Neuronal stem cell (in vitro differentiated cells): ENCODE measurements around the gene ZC3HAV1.
A peak's percentile ranks its signal among the peaks of the same experiment; 100 is the strongest.

Source experiments
- DNase-seq: peaks from one replicate; pipeline ENCODE4 v3.0.0-alpha.2; 2013; ENCODE audit warnings: low spot score
- H2AFZ ChIP-seq: one replicate; pipeline ENCODE4 v1.6.1; 2013; ENCODE audit warnings: mild to moderate bottlenecking, low read length, inconsistent platforms
- H2AK5ac ChIP-seq: 2 replicates; pipeline ENCODE4 v1.6.1; 2013; ENCODE audit warnings: low read depth, mild to moderate bottlenecking, inconsistent platforms, low read length, moderate library complexity, mixed read lengths
- H2BK120ac ChIP-seq: 2 replicates; pipeline ENCODE4 v1.6.1; 2013; ENCODE audit warnings: low read depth, mild to moderate bottlenecking, inconsistent platforms, low read length, moderate library complexity, mixed read lengths
- H2BK12ac ChIP-seq: one replicate; pipeline ENCODE4 v1.6.1; 2013; ENCODE audit warnings: low read length, inconsistent platforms
- H2BK15ac ChIP-seq: 2 replicates; pipeline ENCODE4 v1.6.1; 2013; ENCODE audit warnings: mild to moderate bottlenecking, low read length, inconsistent platforms, mixed read lengths
- H2BK5ac ChIP-seq: one replicate; pipeline ENCODE4 v1.6.1; 2013; ENCODE audit warnings: inconsistent platforms, mild to moderate bottlenecking, low read length, moderate library complexity
- H3K14ac ChIP-seq: one replicate; pipeline ENCODE4 v1.6.1; 2013; ENCODE audit warnings: low read length, inconsistent platforms
- H3K18ac ChIP-seq: 2 replicates; pipeline ENCODE4 v1.6.1; 2013; ENCODE audit warnings: low read length, inconsistent platforms
- H3K23ac ChIP-seq: 2 replicates; pipeline ENCODE4 v1.6.1; 2013; ENCODE audit warnings: low read depth, mild to moderate bottlenecking, mixed read lengths, low read length, inconsistent platforms; ENCODE audit not compliant: poor library complexity
- H3K27ac ChIP-seq: replicated peaks from 3 replicates; pipeline ENCODE4 v1.5.1; 2013; ENCODE audit warnings: low read length, inconsistent platforms
- H3K27me3 ChIP-seq, 3 experiments: 2 replicates each; pipeline ENCODE4 v1.6.1; 2013; ENCODE audit warnings: low read length in 3 of 3, mild to moderate bottlenecking in 2 of 3, inconsistent platforms in 1 of 3, low read depth in 1 of 3, mixed read lengths in 1 of 3, moderate library complexity in 1 of 3; ENCODE audit not compliant: control insufficient read depth in 3 of 3, insufficient read depth in 3 of 3
- H3K36me3 ChIP-seq, 2 donors: replicated peaks in 1 of 2; 2 replicates each; pipeline ENCODE4 v1.6.1; 2013; ENCODE audit warnings: low read length in 2 of 2; ENCODE audit not compliant: control insufficient read depth in 2 of 2, insufficient read depth in 2 of 2
- H3K4ac ChIP-seq: 2 replicates; pipeline ENCODE4 v1.6.1; 2013; ENCODE audit warnings: inconsistent platforms, mild to moderate bottlenecking, low read length, moderate library complexity
- H3K4me1 ChIP-seq, 2 donors: 1 replicate in 1 of 2; 2 replicates in 1 of 2; pipeline ENCODE4 v1.6.1; 2013; ENCODE audit warnings: low read length in 2 of 2, low read depth in 1 of 2; ENCODE audit not compliant: control insufficient read depth in 2 of 2, insufficient read depth in 1 of 2
- H3K4me2 ChIP-seq: one replicate; pipeline ENCODE4 v1.6.1; 2013; ENCODE audit warnings: mild to moderate bottlenecking, low read length, inconsistent platforms; ENCODE audit not compliant: insufficient read depth, poor library complexity, severe bottlenecking
- H3K4me3 ChIP-seq, 2 donors: 2 replicates each; pipeline ENCODE4 v1.5.1; 2013; ENCODE audit warnings: low read length in 2 of 2, mild to moderate bottlenecking in 2 of 2, inconsistent platforms in 1 of 2, moderate library complexity in 1 of 2
- H3K79me1 ChIP-seq: one replicate; pipeline ENCODE4 v1.6.1; 2013; ENCODE audit warnings: low read depth, mild to moderate bottlenecking, inconsistent platforms, low read length, moderate library complexity
- H3K9ac ChIP-seq: one replicate; pipeline ENCODE4 v1.6.1; 2013; ENCODE audit warnings: mild to moderate bottlenecking, low read depth, low read length, inconsistent platforms; ENCODE audit not compliant: poor library complexity
- H3K9me3 ChIP-seq, 2 donors: replicated peaks in 1 of 2; 2 replicates each; pipeline versions ENCODE3 to v1.6.1; 2013; ENCODE audit warnings: low read length in 2 of 2, mild to moderate bottlenecking in 2 of 2, inconsistent platforms in 1 of 2, low read depth in 1 of 2, mixed read lengths in 1 of 2, moderate library complexity in 1 of 2; ENCODE audit not compliant: control insufficient read depth in 2 of 2, insufficient read depth in 1 of 2
- H4K8ac ChIP-seq: one replicate; pipeline ENCODE4 v1.6.1; 2013; ENCODE audit warnings: low read depth, mild to moderate bottlenecking, inconsistent platforms, low read length, moderate library complexity
- H4K91ac ChIP-seq: one replicate; pipeline ENCODE4 v1.6.1; 2013; ENCODE audit warnings: low read length, low read depth, mild to moderate bottlenecking, inconsistent platforms; ENCODE audit not compliant: poor library complexity
- WGBS, 2 donors: extraction: QIAGEN DNeasy Blood & Tissue Kit; methylation state at CpG; one replicate each; pipeline ENCODE4 v1.1.7; 2013; ENCODE audit warnings: missing lambda C conversion rate in 2 of 2, mixed read lengths in 1 of 2; ENCODE audit not compliant: insufficient read length in 2 of 2, insufficient replicate concordance in 1 of 2; ENCODE audit errors: extremely low coverage in 2 of 2; 5-methylcytosine and 5-hydroxymethylcytosine counted together

The ZC3HAV1 gene

DNA sequence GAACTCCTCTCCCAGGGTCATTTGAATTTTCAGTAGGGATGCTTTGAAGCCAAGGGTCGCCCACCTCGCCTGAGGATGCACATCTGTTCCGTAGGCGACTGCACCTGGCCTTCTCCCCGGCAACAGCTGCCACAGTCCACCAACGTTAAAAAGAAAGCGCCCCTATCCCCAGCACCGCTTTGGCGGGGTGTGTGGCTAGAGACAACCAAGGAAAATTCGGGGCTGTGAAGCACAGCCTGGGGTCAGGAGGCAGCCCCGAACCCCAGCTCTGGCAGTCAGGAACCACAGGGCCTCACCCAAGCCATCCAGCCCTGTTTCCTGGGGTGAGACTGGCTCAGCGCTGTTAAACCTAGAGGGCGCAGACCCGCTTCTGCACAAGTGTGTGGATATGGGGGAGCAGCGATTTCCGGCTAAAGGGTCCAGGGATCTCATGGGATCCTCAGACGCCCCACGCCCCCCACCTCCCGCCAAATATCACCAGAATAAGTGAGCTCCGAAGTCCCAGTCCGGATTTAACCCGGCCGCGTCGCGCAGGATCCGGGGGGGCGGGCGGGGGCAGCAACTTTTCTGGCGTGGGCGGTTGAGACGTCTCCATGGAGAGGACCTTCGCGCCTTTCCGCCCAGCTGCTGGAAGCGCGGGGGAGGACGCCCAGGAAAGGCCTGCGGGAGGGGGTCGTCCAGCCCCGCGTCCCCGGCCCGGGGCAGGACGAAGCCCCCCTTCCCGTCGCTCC lies 74.5 kb downstream of the ZC3HAV1 start:
- H2AFZ ChIP-seq = peak overlapping the region; percentile 85
- H3K4me3 ChIP-seq = peak overlapping the region in 1 of 2 donors; percentile 88
- H3K36me3 ChIP-seq = peaks cover 0 to 4% of the 10 kb centered on the region in 2 donors
- H3K27ac ChIP-seq = no peak overlapping the region
- peak overlapping the region; percentile 82 for H4K91ac ChIP-seq
- H3K79me1 ChIP-seq = peaks cover 7% of the 10 kb centered on the region
- peak overlapping the region; percentile 93 for H2BK15ac ChIP-seq
- no peaks in the 10 kb centered on the region for H3K4me1 ChIP-seq
- H3K27me3 ChIP-seq = peaks cover 0 to 43% (median 0%) of the 10 kb centered on the region in 3 experiments
- peak overlapping the region; percentile 68 for H3K4ac ChIP-seq
- H3K9ac ChIP-seq = peak overlapping the region; percentile 98
- H3K23ac ChIP-seq = peak overlapping the region; percentile 99
- H4K8ac ChIP-seq = peak overlapping the region; percentile 100
- peak overlapping the region; percentile 88 for H2BK5ac ChIP-seq
- H3K4me2 ChIP-seq = peak overlapping the region; percentile 90
- DNase-seq = no peak
- peaks cover 0 to 12% of the 10 kb centered on the region in 2 donors for H3K9me3 ChIP-seq
- peak overlapping the region; percentile 77 for H2AK5ac ChIP-seq
- WGBS, 2 donors = no CpG with 5 or more reads among the region's 47 CpGs
- peak overlapping the region; percentile 99 for H3K18ac ChIP-seq
- no peak overlapping the region for H2BK12ac ChIP-seq
- H2BK120ac ChIP-seq = no peak overlapping the region
- peak overlapping the region; percentile 98 for H3K14ac ChIP-seq

GRCh38 chr7:139034336-139034735 lies 75.2 kb downstream of the ZC3HAV1 start:
- Histone ChIP-seq H3K36me3 (peaks cover 0 to 4% of the 10 kb centered on the region in 2 donors), H2AK5ac (no peak overlapping the region), H4K8ac (no peak overlapping the region), H4K91ac (no peak overlapping the region), H3K4ac (no peak overlapping the region), H2BK12ac (no peak overlapping the region), H3K18ac (no peak overlapping the region), H3K14ac (no peak overlapping the region), H3K9ac (no peak overlapping the region), H3K23ac (no peak overlapping the region), H3K79me1 (peaks cover 7% of the 10 kb centered on the region), H2BK5ac (no peak overlapping the region), H3K4me3 (no peak overlapping the region), H2BK120ac (no peak overlapping the region), H3K9me3 (peaks cover 0 to 12% of the 10 kb centered on the region in 2 donors), H3K4me1 (no peaks in the 10 kb centered on the region), H3K27ac (no peak overlapping the region), H3K27me3 (peaks cover 0 to 43% (median 0%) of the 10 kb centered on the region in 3 experiments), H3K4me2 (no peak overlapping the region), H2AFZ (no peak overlapping the region), H2BK15ac (no peak overlapping the region)
- no peak for DNase-seq
- no CpG with 5 or more reads among the region's 5 CpGs for WGBS, 2 donors

DNA sequence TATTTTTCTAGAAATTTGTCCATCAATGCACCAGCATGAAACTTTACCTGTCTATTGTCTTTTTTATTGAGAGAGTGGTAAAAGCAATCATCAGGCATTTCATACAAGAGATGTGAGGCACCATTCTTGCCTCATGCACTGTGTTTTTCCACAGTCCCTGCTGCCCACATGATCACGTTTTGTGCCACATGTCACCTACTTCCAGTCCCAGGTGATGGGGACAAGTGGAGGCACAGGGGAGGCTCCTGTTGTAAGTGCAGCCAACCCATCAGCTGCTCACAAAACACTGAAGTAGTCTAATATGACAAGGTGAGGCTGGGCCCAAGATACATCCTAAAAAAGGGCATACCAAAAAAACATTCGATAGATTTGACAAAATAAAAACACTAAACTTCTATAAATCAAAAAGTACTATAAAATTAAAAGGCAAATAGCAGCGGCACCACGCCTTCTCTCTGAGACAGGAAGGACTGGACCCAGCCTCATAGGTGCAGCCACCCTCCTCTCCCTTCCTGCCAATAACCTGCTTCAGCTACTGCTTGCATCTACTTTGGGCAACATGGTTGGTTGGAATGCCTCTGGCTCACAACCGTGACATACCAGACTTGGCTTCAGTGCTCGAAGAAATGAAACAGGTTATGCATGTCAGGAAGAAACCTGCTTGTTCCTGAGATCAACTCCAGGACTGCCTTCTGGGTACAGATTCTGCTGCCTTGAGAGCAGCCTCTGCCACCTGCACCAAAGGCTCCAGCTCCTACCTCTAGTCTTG lies 76.0 kb downstream of the ZC3HAV1 start:
- no peak overlapping the region for H3K14ac ChIP-seq
- no peak overlapping the region for H3K18ac ChIP-seq
- no peak overlapping the region for H3K27ac ChIP-seq
- H2BK5ac ChIP-seq = no peak overlapping the region
- no peak overlapping the region for H4K91ac ChIP-seq
- no peak overlapping the region for H2BK120ac ChIP-seq
- H3K4me3 ChIP-seq = no peak overlapping the region
- H2BK15ac ChIP-seq = no peak overlapping the region
- no peak for DNase-seq
- H3K4ac ChIP-seq = no peak overlapping the region
- no peak overlapping the region for H3K9ac ChIP-seq
- H3K9me3 ChIP-seq = peaks cover 0 to 12% of the 10 kb centered on the region in 2 donors
- H2AK5ac ChIP-seq = no peak overlapping the region
- H3K23ac ChIP-seq = no peak overlapping the region
- peaks cover 0 to 5% of the 10 kb centered on the region in 2 donors for H3K36me3 ChIP-seq
- H3K79me1 ChIP-seq = peaks cover 7% of the 10 kb centered on the region
- no CpG with 5 or more reads among the region's 6 CpGs for WGBS, 2 donors
- peaks cover 0 to 43% (median 0%) of the 10 kb centered on the region in 3 experiments for H3K27me3 ChIP-seq
- H3K4me2 ChIP-seq = no peak overlapping the region
- H2BK12ac ChIP-seq = no peak overlapping the region
- no peak overlapping the region for H2AFZ ChIP-seq
- no peak overlapping the region for H4K8ac ChIP-seq
- no peaks in the 10 kb centered on the region for H3K4me1 ChIP-seq

- Histone ChIP-seq H4K8ac (no peak overlapping the region), H2BK120ac (no peak overlapping the region), H3K14ac (no peak overlapping the region), H4K91ac (no peak overlapping the region), H3K4me1 (no peaks in the 10 kb centered on the region), H3K18ac (no peak overlapping the region), H2AK5ac (no peak overlapping the region), H2BK12ac (no peak overlapping the region), H3K23ac (no peak overlapping the region), H3K9me3 (peaks cover 0 to 12% of the 10 kb centered on the region in 2 donors), H3K27me3 (peaks cover 0 to 38% (median 0%) of the 10 kb centered on the region in 3 experiments), H3K4ac (no peak overlapping the region), H3K79me1 (peaks cover 7% of the 10 kb centered on the region), H3K4me2 (no peak overlapping the region), H3K27ac (no peak overlapping the region), H2BK5ac (no peak overlapping the region), H3K9ac (no peak overlapping the region), H3K4me3 (no peak overlapping the region), H3K36me3 (peaks cover 0 to 7% of the 10 kb centered on the region in 2 donors), H2BK15ac (no peak overlapping the region), H2AFZ (no peak overlapping the region)
- no peak for DNase-seq
- WGBS, 2 donors = no CpG with 5 or more reads among the region's 4 CpGs
These were observed 77.0 kb downstream of the ZC3HAV1 start for GRCh38 chr7:139032473-139032872.
